ENCODE data around the gene TBC1D22A. TPM values are rescaled to one million over a fixed set of nuclear protein-coding genes. Genes with fewer than 3 reads are reported as not detected.

The TBC1D22A gene
- total RNA-seq, 6 donors from 2014 or later: 27.1 to 48.2 (median 35.3) TPM

GRCh38 chr22:46947516-46948257 lies 185.2 kb downstream of the TBC1D22A start:
- no peak for ATAC-seq (ENCODE audit: low FRiP score in 2 of 2)
- Histone ChIP-seq H3K27me3 (no peaks in the 10 kb centered on the region), H3K9me3 (no peaks in the 10 kb centered on the region), H3K4me3 (no peak overlapping the region), H3K4me1 (peaks cover 0 to 10% (median 2%) of the 10 kb centered on the region in 4 donors), H3K36me3 (peaks cover 0 to 12% (median 5%) of the 10 kb centered on the region in 4 donors), H3K27ac (no peak overlapping the region)
- no peak for DNase-seq
- TF ChIP-seq POLR2AphosphoS5 (IDR thresholded peaks at IDR 0.05) (no peak), POLR2A (IDR thresholded peaks at IDR 0.05) (no peak), CTCF (IDR thresholded peaks at IDR 0.05) (no peak), EP300 (IDR thresholded peaks at IDR 0.05) (no peak)
- WGBS, 2 donors: 84 to 87% methylated on average over 14 of the region's 14 CpGs

GRCh38 chr22:46948411-46949144 lies 186.1 kb downstream of the TBC1D22A start:
- 94 to 96% methylated on average over 15 to 16 of the region's 16 CpGs for WGBS, 2 donors
- TF ChIP-seq POLR2A (IDR thresholded peaks at IDR 0.05): no peak
- TF ChIP-seq EP300 (IDR thresholded peaks at IDR 0.05): no peak
- TF ChIP-seq CTCF (IDR thresholded peaks at IDR 0.05): no peak
- no peak for TF ChIP-seq POLR2AphosphoS5 (IDR thresholded peaks at IDR 0.05)
- no peak for DNase-seq

GRCh38 chr22:46951350-46951749 lies 188.9 kb downstream of the TBC1D22A start:
- H3K4me1 ChIP-seq: no peaks in the 10 kb centered on the region
- DNase-seq: no peak
- no peak overlapping the region for H3K4me3 ChIP-seq
- H3K36me3 ChIP-seq: peaks cover 0 to 12% (median 5%) of the 10 kb centered on the region in 4 donors
- H3K9me3 ChIP-seq: no peaks in the 10 kb centered on the region
- no peak overlapping the region for H3K27ac ChIP-seq
- TF ChIP-seq POLR2A (IDR thresholded peaks at IDR 0.05): no peak
- TF ChIP-seq CTCF (IDR thresholded peaks at IDR 0.05): no peak
- TF ChIP-seq POLR2AphosphoS5 (IDR thresholded peaks at IDR 0.05): no peak
- TF ChIP-seq EP300 (IDR thresholded peaks at IDR 0.05): no peak
- no peaks in the 10 kb centered on the region for H3K27me3 ChIP-seq
- no peak for ATAC-seq (ENCODE audit: low FRiP score in 2 of 2)
- 95 to 96% methylated on average over 11 to 12 of the region's 12 CpGs for WGBS, 2 donors

More at GRCh38 chr22:46948411-46949144, 186.1 kb downstream of the TBC1D22A start:
- Histone ChIP-seq H3K4me3 (no peak overlapping the region), H3K4me1 (peaks cover 0 to 1% (median under 1%) of the 10 kb centered on the region in 4 donors), H3K36me3 (peaks cover 0 to 12% (median 5%) of the 10 kb centered on the region in 4 donors), H3K27ac (no peak overlapping the region), H3K27me3 (no peaks in the 10 kb centered on the region), H3K9me3 (no peaks in the 10 kb centered on the region)
- no peak for ATAC-seq (ENCODE audit: low FRiP score in 2 of 2)

GRCh38 chr22:46951973-46952372 lies 189.5 kb downstream of the TBC1D22A start:
- no peak overlapping the region for H3K4me3 ChIP-seq
- WGBS, 2 donors: 93 to 96% methylated on average over 5 to 7 of the region's 7 CpGs
- no peak for TF ChIP-seq EP300 (IDR thresholded peaks at IDR 0.05)
- no peak for TF ChIP-seq POLR2A (IDR thresholded peaks at IDR 0.05)
- no peak for TF ChIP-seq CTCF (IDR thresholded peaks at IDR 0.05)
- ATAC-seq (ENCODE audit: low FRiP score in 2 of 2) (no peak), DNase-seq (no peak)
- no peaks in the 10 kb centered on the region for H3K27me3 ChIP-seq
- H3K4me1 ChIP-seq: no peaks in the 10 kb centered on the region
- no peak overlapping the region for H3K27ac ChIP-seq
- H3K9me3 ChIP-seq: no peaks in the 10 kb centered on the region
- H3K36me3 ChIP-seq: peaks cover 0 to 12% (median 5%) of the 10 kb centered on the region in 4 donors

Measured in upper lobe of left lung (tissue), 6 donors.